Endothelial cell of umbilical vein (primary cell): ENCODE measurements around the gene RPRM.

Experiments used
- POLR2A ChIP-seq: IDR thresholded peaks from 2 replicates; pipeline ENCODE4 v1.6.1; 2012; ENCODE audit warnings: low read depth, mild to moderate bottlenecking, control low read depth, low read length
- POLR2AphosphoS5 ChIP-seq: IDR thresholded peaks from 2 replicates; pipeline ENCODE4 v1.6.1; 2012; ENCODE audit warnings: low read depth, mild to moderate bottlenecking, control low read depth, low read length, moderate library complexity; ENCODE audit not compliant: insufficient read depth
- TF ChIP-seq, protein P1 (sequence below), 2 donors: IDR thresholded peaks; 1 replicate in 1 of 2; 2 replicates in 1 of 2; pipeline ENCODE4 v1.5.1; 2011; ENCODE audit warnings: low read length in 2 of 2, mild to moderate bottlenecking in 2 of 2, moderate library complexity in 2 of 2, control low read depth in 1 of 2, inconsistent platforms in 1 of 2, low read depth in 1 of 2; ENCODE audit not compliant: insufficient read depth in 1 of 2; ENCODE audit errors: extremely low read depth in 1 of 2

DNA sequence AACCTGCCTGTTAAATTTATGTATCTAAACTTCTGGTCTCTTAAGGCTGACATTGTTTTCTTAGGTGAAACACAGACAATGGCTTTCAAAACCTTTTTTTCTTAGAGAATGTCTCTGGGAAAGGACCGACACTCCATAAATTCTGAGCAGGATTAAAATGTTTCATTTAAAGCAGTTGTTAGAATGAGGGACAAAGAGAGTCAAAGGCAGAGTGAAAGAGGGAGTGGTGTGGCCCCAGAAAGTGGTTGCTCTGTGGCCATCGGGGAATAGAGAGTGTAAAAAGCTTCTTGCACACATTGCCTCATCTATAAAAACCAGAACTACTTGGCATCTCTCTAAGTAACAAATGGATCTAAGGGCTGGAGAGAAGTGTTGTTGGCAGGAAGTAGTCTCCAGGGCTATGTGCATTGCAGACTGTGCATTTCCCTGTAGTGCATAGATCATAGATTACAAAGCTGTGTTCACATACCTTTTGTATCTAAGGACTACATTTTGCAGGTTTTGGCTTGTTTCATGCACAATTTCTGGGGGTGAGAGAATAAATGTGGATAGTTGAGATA is 3.6 kb downstream of the RPRM start:
- TF ChIP-seq POLR2AphosphoS5: no peak
- TF ChIP-seq, protein P1, sequence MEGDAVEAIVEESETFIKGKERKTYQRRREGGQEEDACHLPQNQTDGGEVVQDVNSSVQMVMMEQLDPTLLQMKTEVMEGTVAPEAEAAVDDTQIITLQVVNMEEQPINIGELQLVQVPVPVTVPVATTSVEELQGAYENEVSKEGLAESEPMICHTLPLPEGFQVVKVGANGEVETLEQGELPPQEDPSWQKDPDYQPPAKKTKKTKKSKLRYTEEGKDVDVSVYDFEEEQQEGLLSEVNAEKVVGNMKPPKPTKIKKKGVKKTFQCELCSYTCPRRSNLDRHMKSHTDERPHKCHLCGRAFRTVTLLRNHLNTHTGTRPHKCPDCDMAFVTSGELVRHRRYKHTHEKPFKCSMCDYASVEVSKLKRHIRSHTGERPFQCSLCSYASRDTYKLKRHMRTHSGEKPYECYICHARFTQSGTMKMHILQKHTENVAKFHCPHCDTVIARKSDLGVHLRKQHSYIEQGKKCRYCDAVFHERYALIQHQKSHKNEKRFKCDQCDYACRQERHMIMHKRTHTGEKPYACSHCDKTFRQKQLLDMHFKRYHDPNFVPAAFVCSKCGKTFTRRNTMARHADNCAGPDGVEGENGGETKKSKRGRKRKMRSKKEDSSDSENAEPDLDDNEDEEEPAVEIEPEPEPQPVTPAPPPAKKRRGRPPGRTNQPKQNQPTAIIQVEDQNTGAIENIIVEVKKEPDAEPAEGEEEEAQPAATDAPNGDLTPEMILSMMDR (IDR thresholded peaks at IDR 0.05; ENCODE audit: extremely low read depth in 1 of 2, insufficient read depth in 1 of 2, low read depth in 1 of 2, low read length in 2 of 2): no peak
- no peak for TF ChIP-seq POLR2A
